ENCODE results near the gene DLX6. TPM values are rescaled to one million over a fixed set of nuclear protein-coding genes. Genes with fewer than 3 reads are reported as not detected.

Gene DLX6
- total RNA-seq, 2 experiments from 2014 or later: not detected

DNA sequence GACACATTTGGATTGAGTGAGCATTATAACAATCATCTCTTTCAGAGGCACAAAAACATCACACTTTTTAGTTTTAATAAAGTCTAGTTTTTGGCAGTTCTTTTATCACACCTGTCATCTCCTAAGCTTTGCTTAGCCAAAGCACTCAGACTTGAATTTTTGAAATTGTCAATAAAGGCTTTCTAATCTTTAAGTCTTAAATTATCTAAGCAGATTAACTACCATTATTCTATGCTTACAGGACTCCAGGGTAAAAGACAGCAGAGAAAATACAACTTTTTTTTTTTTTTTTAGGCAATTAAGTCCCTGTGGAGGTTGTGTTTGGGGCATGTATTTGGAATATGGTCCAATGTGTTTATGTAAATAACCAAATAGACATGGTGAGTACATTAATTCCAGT is 17.6 kb upstream of the DLX6 start:
- TF ChIP-seq, protein P1, sequence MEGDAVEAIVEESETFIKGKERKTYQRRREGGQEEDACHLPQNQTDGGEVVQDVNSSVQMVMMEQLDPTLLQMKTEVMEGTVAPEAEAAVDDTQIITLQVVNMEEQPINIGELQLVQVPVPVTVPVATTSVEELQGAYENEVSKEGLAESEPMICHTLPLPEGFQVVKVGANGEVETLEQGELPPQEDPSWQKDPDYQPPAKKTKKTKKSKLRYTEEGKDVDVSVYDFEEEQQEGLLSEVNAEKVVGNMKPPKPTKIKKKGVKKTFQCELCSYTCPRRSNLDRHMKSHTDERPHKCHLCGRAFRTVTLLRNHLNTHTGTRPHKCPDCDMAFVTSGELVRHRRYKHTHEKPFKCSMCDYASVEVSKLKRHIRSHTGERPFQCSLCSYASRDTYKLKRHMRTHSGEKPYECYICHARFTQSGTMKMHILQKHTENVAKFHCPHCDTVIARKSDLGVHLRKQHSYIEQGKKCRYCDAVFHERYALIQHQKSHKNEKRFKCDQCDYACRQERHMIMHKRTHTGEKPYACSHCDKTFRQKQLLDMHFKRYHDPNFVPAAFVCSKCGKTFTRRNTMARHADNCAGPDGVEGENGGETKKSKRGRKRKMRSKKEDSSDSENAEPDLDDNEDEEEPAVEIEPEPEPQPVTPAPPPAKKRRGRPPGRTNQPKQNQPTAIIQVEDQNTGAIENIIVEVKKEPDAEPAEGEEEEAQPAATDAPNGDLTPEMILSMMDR (conservative IDR thresholded peaks at IDR 0.05; ENCODE audit: low read length): no peak
- ChIA-PET CTCF (ENCODE audit: unreplicated experiment) (no interaction called here), POLR2A (interaction anchor here (0.5 to 1.0 kb wide), 4 partner anchors 9 to 794 kb away, joined by 3 to 7 read pairs (median 4); no protein-coding TSS in a partner anchor)
- Histone ChIP-seq H3K9me2 (ENCODE audit: insufficient read depth, low read length) (no peaks in the 10 kb centered on the region), H2AFZ (ENCODE audit: low read length) (no peak overlapping the region), H3K4me2 (ENCODE audit: low read length) (no peak overlapping the region), H3K4me1 (ENCODE audit: insufficient read depth, low read length, poor library complexity, severe bottlenecking) (no peaks in the 10 kb centered on the region), H3K36me3 (ENCODE audit: insufficient read depth, low read length) (no peaks in the 10 kb centered on the region), H3K79me2 (ENCODE audit: insufficient read depth, low read depth, low read length) (no peaks in the 10 kb centered on the region), H4K20me1 (ENCODE audit: insufficient read depth, low read length) (no peaks in the 10 kb centered on the region), H3K9me3 (ENCODE audit: low read length) (no peaks in the 10 kb centered on the region), H3K27ac (ENCODE audit: low read depth, low read length, poor library complexity, severe bottlenecking) (no peak overlapping the region), H3K4me3 (ENCODE audit: low read depth, low read length, poor library complexity, severe bottlenecking) (no peak overlapping the region)
- intact Hi-C loops (cut with micrococcal nuclease; ENCODE audit: unreplicated experiment): no loop called here
- BruUV-seq (replicated peaks): no TSS peak
- DNase-seq (ENCODE audit: low spot score): no peak

DNA sequence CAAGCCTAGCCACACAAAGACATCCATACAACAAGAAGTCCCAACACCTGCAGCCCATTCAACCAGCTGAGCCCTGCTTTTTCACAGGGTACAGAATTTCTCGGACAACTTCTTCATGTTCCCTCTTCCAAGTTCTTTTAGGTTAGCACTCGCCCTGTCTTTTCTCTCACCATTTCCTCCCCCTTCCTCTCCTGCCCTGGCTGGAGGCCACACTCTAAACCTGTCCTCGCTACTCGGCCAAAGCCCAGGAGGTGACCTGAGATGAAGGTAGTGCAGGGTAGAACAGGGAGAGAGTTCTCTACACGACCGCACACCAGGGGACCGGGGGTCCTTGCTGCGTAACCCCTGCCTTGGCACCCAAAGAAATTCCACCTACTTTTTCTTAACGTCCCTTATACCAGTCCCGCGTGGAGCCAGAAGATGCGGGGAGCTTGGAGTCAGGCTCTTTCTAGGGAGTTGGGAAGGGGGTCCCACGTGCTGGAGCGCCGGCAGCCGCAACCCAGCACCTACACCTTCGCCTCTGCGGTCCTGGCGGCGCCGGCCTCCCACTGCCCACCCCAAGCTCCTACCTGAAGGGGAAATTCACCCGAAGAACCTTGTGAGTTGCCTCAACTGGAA is 16.0 kb upstream of the DLX6 start:
- no TSS peak for BruUV-seq (replicated peaks)
- Histone ChIP-seq H4K20me1 (ENCODE audit: insufficient read depth, low read length) (no peaks in the 10 kb centered on the region), H2AFZ (ENCODE audit: low read length) (no peak overlapping the region), H3K9me3 (ENCODE audit: low read length) (no peaks in the 10 kb centered on the region), H3K36me3 (ENCODE audit: insufficient read depth, low read length) (no peaks in the 10 kb centered on the region), H3K4me3 (ENCODE audit: low read depth, low read length, poor library complexity, severe bottlenecking) (no peak overlapping the region), H3K9me2 (ENCODE audit: insufficient read depth, low read length) (no peaks in the 10 kb centered on the region), H3K79me2 (ENCODE audit: insufficient read depth, low read depth, low read length) (no peaks in the 10 kb centered on the region), H3K4me2 (ENCODE audit: low read length) (no peak overlapping the region), H3K27ac (ENCODE audit: low read depth, low read length, poor library complexity, severe bottlenecking) (no peak overlapping the region), H3K4me1 (ENCODE audit: insufficient read depth, low read length, poor library complexity, severe bottlenecking) (no peaks in the 10 kb centered on the region)
- TF ChIP-seq EZH2phosphoT487 (IDR thresholded peaks at IDR 0.05; ENCODE audit: borderline replicate concordance, low read depth, low read length): no peak
- TF ChIP-seq, protein P1 (conservative IDR thresholded peaks at IDR 0.05; ENCODE audit: low read length): no peak
- ChIA-PET POLR2A (no interaction called here), CTCF (ENCODE audit: unreplicated experiment) (no interaction called here)
- intact Hi-C loops (cut with micrococcal nuclease; ENCODE audit: unreplicated experiment): no loop called here
- DNase-seq (ENCODE audit: low spot score): no peak

DNA sequence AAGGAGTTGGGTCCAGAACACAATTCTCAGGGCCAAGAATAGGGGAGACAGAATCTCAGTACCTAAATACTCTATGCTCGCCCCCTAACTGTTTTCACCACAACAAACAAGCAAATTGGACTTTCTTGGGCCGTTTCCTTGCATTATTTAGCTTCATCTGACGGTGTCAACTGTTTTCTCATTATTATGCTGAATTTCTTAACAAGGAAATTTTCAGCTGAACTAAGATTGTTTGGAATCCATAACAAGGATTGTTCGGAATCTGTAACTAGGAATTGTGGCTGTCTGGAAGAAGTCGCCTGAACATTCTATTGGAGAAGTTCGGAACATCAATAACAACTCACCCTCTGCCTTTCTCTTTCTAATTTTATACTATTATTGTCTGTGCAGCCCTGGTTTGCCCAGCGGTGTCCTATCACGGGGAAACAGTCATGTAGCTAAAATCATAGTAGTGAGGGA is 15.5 kb upstream of the DLX6 start:
- no peaks in the 10 kb centered on the region for H3K79me2 ChIP-seq (ENCODE audit: insufficient read depth, low read depth, low read length)
- no TSS peak for BruUV-seq (replicated peaks)
- ChIA-PET CTCF (ENCODE audit: unreplicated experiment) (no interaction called here), POLR2A (no interaction called here)
- no peak overlapping the region for H3K4me3 ChIP-seq (ENCODE audit: low read depth, low read length, poor library complexity, severe bottlenecking)
- H3K36me3 ChIP-seq (ENCODE audit: insufficient read depth, low read length): no peaks in the 10 kb centered on the region
- intact Hi-C loops (cut with micrococcal nuclease; ENCODE audit: unreplicated experiment): no loop called here
- H4K20me1 ChIP-seq (ENCODE audit: insufficient read depth, low read length): no peaks in the 10 kb centered on the region
- no peak for TF ChIP-seq EZH2phosphoT487 (IDR thresholded peaks at IDR 0.05; ENCODE audit: borderline replicate concordance, low read depth, low read length)
- TF ChIP-seq, protein P1 (conservative IDR thresholded peaks at IDR 0.05; ENCODE audit: low read length): no peak
- DNase-seq (ENCODE audit: low spot score): no peak
- H2AFZ ChIP-seq (ENCODE audit: low read length): no peak overlapping the region
- no peaks in the 10 kb centered on the region for H3K4me1 ChIP-seq (ENCODE audit: insufficient read depth, low read length, poor library complexity, severe bottlenecking)
- H3K9me3 ChIP-seq (ENCODE audit: low read length): no peaks in the 10 kb centered on the region
- no peaks in the 10 kb centered on the region for H3K9me2 ChIP-seq (ENCODE audit: insufficient read depth, low read length)
- H3K4me2 ChIP-seq (ENCODE audit: low read length): no peak overlapping the region
- H3K27ac ChIP-seq (ENCODE audit: low read depth, low read length, poor library complexity, severe bottlenecking): no peak overlapping the region
